Sigmoid colon (tissue), 4 donors: Measurements from ENCODE around the gene MGRN1.
A peak's percentile ranks its signal among the peaks of the same experiment; 100 is the strongest.

Experiments used
- CTCF ChIP-seq, 4 experiments: fragments of 450-650 bp in 3 of 4; fragments of 200-600 bp in 1 of 4; IDR thresholded peaks; one replicate each; pipeline ENCODE4 v1.5.1; 2016 to 2019; ENCODE audit warnings: antibody characterized with exemption in 4 of 4, mild to moderate bottlenecking in 3 of 4, moderate library complexity in 2 of 4
- POLR2AphosphoS5 ChIP-seq, 4 donors: sonication (generic); formaldehyde crosslinking; IDR thresholded peaks; one replicate each; pipeline ENCODE4 v1.6.1; 2017; ENCODE audit warnings: antibody characterized with exemption in 4 of 4

- TF ChIP-seq CTCF (IDR thresholded peaks at IDR 0.05) (no peak), POLR2AphosphoS5 (IDR thresholded peaks at IDR 0.05) (peak in 1 of 4 donors; percentile 19)
Observed at GRCh38 chr16:4694642-4695451, 70.2 kb downstream of the MGRN1 start.
